GM18519 (cell line): ENCODE results near the gene SNX1.

Experiments used
- ATAC-seq: cut with Tn5 transposase; IDR thresholded peaks from one replicate; pipeline ENCODE4 v1.9.1; 2021; ENCODE audit warnings: mild to moderate bottlenecking, moderate library complexity; ENCODE audit not compliant: unreplicated experiment, low FRiP score

SNX1 gene

DNA sequence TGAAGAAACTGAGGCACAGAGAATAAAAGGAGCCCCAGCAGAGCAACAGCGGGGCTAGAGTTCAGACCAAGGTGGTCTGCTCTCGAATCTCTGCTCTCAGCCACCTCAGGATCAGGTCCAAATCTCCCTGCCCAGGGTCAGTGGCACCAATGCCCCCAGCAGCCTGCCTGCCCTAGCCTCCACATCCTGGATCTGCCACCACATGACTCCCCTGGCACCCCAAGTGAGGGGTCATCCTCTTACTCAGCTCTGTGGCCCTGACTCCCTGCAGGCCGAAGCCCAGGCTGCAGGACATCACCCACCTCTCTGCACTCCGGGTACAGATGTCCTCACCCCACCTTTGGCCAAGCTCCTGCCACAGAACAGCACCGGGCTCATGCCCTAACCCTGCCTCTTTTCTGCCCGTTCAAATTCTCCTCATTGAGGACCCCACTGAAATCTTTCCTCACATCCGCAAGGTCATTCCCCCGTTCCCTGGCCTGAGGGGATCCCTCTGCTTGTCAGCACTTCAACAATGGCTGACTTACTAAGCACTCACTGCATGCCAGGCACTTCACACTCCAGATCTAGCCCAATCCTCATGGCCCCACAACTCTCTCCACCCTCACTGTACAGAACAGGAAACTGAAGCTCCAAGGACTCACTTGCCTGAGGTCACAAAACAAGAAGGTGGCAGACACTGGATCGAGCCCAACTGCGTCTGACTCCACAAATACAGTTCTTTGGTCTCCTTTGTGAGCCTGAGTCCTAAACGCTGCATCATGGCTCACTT is 62.8 kb downstream of the SNX1 start:
- no peak for ATAC-seq

DNA sequence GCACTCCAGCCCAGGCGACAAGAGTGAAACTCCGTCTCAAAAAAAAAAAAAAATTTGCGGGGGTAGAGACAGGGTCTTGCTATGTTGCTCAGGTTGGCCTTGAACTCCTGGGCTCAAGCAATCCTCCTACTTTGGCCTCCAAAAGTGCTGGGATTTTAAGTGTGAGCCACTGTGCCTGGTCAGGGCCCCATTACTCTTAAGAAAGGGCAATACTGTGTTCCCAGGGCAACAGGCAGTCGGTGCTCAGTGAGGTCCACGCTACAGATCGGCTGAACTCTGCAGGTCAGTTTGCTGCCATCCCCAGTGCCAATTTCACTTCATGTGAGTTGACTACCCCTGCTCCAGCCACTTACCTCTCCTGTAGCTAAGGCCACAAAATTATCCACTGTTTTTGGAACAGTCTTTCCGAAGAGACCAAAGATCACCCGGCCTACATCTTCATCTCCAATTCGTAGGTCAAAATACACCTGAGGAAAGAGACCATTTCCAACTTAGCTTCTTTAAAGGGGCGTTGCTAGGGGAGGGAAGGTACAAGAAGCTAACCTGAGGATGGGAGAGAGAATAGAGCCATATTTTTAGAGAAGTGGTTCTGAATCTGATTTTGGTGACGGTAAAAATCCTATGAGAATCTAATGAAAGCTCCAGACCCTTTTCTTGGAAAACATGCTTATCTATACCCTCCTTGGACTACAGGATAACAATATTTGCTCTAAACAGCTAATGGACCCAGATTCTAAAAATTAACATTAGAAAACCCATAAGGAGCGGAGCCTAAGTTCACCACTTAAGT is 66.1 kb downstream of the SNX1 start:
- ATAC-seq: no peak

GRCh38 chr15:64162478-64162868 is 66.7 kb downstream of the SNX1 start:
- peak; percentile 2 for ATAC-seq

- peak; percentile 80 for ATAC-seq
These were observed 67.3 kb downstream of the SNX1 start, which contains the start of gene PPIB for GRCh38 chr15:64162869-64163658. Gene PPIB (minus strand): TSS chr15:64163022. CDS start chr15:64162986, 36 bp downstream.

DNA sequence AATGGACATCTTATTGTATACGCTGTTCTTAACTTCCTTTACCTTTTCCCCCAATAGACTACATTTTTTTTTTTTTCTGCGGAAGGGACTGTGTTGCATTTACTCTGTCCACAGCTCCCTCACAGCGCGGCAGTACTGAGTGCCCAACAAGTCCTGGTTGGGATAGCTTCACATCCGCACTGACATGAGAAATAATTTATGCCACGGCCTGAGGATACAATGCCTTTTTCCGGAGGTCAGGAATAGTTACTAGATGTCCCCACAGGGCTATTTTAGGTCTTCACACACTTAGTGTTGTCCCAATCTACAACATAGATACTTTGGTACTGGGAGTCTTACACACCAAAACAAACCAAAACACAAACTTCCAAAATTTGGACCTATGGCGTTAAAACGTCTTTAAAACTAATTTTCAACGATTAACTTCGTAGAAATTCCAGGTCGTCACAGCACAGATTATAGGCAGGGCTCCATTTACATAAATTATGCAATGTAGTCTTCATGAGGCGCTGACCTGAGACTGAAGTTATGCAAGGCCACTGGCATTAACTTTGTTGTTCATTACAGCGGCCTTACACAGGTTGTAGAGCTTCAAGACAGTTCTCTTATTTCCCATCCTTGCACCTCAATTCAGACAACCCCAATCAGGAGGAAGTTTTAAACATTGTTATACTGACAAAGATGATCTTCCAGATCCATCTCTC is 68.0 kb downstream of the SNX1 start:
- no peak for ATAC-seq

- no peak for ATAC-seq
These were observed 68.7 kb downstream of the SNX1 start for GRCh38 chr15:64164436-64164835.

DNA sequence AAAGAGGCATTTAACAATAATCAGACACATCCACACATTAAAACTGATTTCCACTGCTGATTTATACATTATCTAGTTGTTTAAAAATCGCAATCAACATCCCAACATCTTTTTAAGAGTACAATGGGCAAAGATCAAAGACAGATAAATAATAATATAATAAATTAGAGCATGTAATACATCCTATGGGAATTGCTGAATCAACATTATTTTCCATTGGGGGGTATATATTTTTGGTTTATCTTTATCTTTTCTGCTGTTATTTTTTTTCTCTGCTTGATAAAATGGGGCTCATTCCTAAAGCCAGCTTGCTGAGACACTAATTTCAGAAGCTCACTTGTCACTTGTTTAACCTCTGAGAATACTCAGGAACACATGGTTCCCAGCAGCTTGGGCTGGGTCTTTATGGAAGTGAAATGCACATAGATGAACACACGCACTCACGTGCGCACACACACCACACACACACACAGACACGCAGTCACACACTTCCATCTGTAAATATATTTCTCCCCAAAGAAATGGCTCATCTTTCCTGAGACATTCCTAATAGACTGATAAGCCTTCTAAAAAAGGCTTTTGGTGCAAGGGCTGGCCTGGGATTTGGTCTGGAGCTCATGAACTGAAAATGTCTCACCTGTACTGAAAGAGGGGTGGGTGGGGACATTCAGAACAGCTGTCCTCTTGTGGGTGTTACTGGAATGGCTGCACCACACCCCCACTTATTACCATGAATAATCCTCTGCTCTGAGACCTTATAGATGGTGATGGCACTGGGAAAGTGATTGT is 70.5 kb downstream of the SNX1 start:
- ATAC-seq: no peak

GRCh38 chr15:64180235-64180824 is 84.5 kb downstream of the SNX1 start:
- no peak for ATAC-seq

GRCh38 chr15:64182859-64183370 is 87.1 kb downstream of the SNX1 start:
- no peak for ATAC-seq

DNA sequence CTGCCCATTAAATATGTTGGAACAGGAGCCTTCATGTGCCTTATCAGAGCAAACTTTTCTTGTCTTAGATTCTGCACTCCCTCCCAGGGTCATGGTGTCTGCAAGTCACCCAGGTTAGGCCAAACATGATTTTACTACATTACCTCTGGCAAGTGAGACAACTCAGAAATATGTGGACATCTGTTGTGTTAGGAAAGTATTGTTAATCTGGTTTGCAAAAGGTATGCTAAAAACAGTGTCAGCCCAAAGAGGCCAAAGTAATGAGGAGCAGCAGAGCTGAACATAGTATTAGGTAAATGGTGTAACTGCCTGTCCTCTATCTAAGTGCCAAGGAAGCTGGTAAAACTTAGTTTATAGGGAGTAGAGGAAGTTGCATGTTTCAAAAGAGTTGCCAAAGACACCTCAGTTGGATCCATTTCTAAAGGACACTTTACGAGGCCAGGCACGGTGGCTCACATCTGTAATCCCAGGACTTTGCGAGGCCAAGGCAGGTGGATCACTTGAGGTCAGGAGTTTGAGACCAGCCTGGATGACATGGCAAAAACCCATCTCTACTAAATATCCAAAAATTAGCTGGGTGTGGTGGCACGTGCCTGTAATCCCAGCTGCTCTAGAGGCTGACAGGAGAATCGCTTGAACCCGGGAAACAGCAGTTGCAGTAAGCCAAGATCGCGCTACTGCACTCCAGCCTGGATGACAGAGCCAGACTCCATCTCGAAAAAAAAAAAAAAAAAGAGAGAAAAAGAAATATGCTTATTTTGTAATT is 89.5 kb downstream of the SNX1 start:
- no peak for ATAC-seq

GRCh38 chr15:64187396-64188191 is 91.8 kb downstream of the SNX1 start:
- ATAC-seq: no peak
